K562 (cell line): ENCODE measurements around the gene ADPRHL1. TPM values are rescaled to one million over a fixed set of nuclear protein-coding genes. Genes with fewer than 3 reads are reported as not detected.
A peak's percentile ranks its signal among the peaks of the same experiment; 100 is the strongest.

ENCODE experiments used
- BHLHE40 ChIP-seq: IDR thresholded peaks from 2 replicates; pipeline ENCODE4 v1.6.1; 2011; ENCODE audit warnings: low read length, improper control_type of control experiment
- ELF1 ChIP-seq: fragments of 200-800 bp; sonication (Bioruptor generic); IDR thresholded peaks from 2 replicates; pipeline ENCODE4 v1.6.1; 2016; ENCODE audit warnings: missing genetic modification characterization, missing compliant biosample characterization
- ETV1 ChIP-seq: fragments of 450-650 bp; conservative IDR thresholded peaks from 2 replicates; pipeline ENCODE4 v1.6.1; 2016; ENCODE audit warnings: missing genetic modification characterization, control low read depth, low read depth, missing compliant biosample characterization
- ETV5 ChIP-seq: sonication (generic); formaldehyde crosslinking; IDR thresholded peaks from 2 replicates; pipeline ENCODE4 v1.4.0; 2020; ENCODE audit warnings: low read depth, mild to moderate bottlenecking, missing genetic modification reagents
- HDGF ChIP-seq: fragments of 450-650 bp; IDR thresholded peaks from 2 replicates; pipeline ENCODE4 v1.6.1; 2016
- HNRNPK ChIP-seq: fragments of 200-400 bp; formaldehyde crosslinking; IDR thresholded peaks from one replicate; pipeline ENCODE4 v1.6.1; 2018; ENCODE audit warnings: mild to moderate bottlenecking, low read depth, low read length; ENCODE audit not compliant: poor library complexity, severe bottlenecking
- MAZ ChIP-seq, 2 experiments: fragments of 450-650 bp in 1 of 2; sonication (generic) in 1 of 2; formaldehyde crosslinking; IDR thresholded peaks in 1 of 2; conservative IDR thresholded peaks in 1 of 2; 2 replicates each; pipeline versions ENCODE4 v1.4.0 to v1.5.0; 2020; ENCODE audit warnings: mild to moderate bottlenecking in 1 of 2, missing genetic modification reagents in 1 of 2
- NFE2L1 ChIP-seq: fragments of 450-650 bp; IDR thresholded peaks from 2 replicates; pipeline ENCODE4 v1.6.1; 2016; ENCODE audit warnings: missing genetic modification characterization, low read depth, mild to moderate bottlenecking, missing compliant biosample characterization, moderate library complexity, borderline replicate concordance
- RAD21 ChIP-seq, 2 experiments: fragments of 250-450 bp in 1 of 2; fragments of 450-650 bp in 1 of 2; sonication (Bioruptor Pico) in 1 of 2; formaldehyde crosslinking in 1 of 2; IDR thresholded peaks in 1 of 2; conservative IDR thresholded peaks in 1 of 2; 2 replicates each; pipeline versions ENCODE4 v1.4.0 to v1.8.0; 2020 to 2022; ENCODE audit warnings: mild to moderate bottlenecking in 2 of 2, moderate library complexity in 1 of 2
- RBM22 ChIP-seq: fragments of 200-400 bp; formaldehyde crosslinking; IDR thresholded peaks from 2 replicates; pipeline ENCODE4 v1.6.1; 2018; ENCODE audit warnings: low read length, low read depth; ENCODE audit not compliant: poor library complexity, severe bottlenecking
- XRCC4 ChIP-seq: IDR thresholded peaks from one replicate; pipeline ENCODE4 v1.6.1; 2011; ENCODE audit not compliant: insufficient read depth, insufficient read length; ENCODE audit errors: extremely low read depth
- ZFX ChIP-seq: sonication (generic); formaldehyde crosslinking; IDR thresholded peaks from 2 replicates; pipeline ENCODE4 v1.8.0; 2022; ENCODE audit warnings: mild to moderate bottlenecking, missing genetic modification reagents, moderate library complexity
- ZNF584 ChIP-seq: fragments of 200-800 bp; sonication (Bioruptor generic); IDR thresholded peaks from 2 replicates; pipeline ENCODE4 v1.6.1; 2016; ENCODE audit warnings: low read depth, mild to moderate bottlenecking, missing genetic modification characterization, missing compliant biosample characterization
- polyA plus RNA-seq, 8 experiments: library from polyadenylated mRNA; depleted of rRNA in 4 of 8; stranded (reverse) in 5 of 8; unstranded in 3 of 8; fragments of >200 nt; fragmentation: Nextera tagmentation in 2 of 8; fragmentation: Illumina TruSeq in 1 of 8; extraction: Ambion mirVana in 2 of 8; extraction: Trizol in 1 of 8; gene quantifications; 2 replicates each; pipeline versions ENCODE4 v1.2.1 to v1.2.3, GENCODE V29; 2011 to 2014; ENCODE audit warnings: inconsistent platforms in 1 of 8, missing spikeins in 1 of 8
- total RNA-seq, 7 experiments: library from RNA; depleted of rRNA in 6 of 7; stranded (reverse); fragments of >200 nt in 6 of 7; fragmentation: Illumina TruSeq in 2 of 7; extraction: Trizol in 2 of 7; gene quantifications; 2 replicates each; pipeline versions ENCODE4 v1.2.1 to v1.2.3, GENCODE V29; 2011 to 2021; ENCODE audit warnings: low replicate concordance in 1 of 7
- TF ChIP-seq, protein P1 (sequence below), 2 experiments: fragments of 200-800 bp in 1 of 2; sonication (Bioruptor generic) in 1 of 2; sonication (generic) in 1 of 2; formaldehyde crosslinking in 1 of 2; IDR thresholded peaks in 1 of 2; conservative IDR thresholded peaks in 1 of 2; 2 replicates each; pipeline versions ENCODE4 v1.5.0 to v1.6.1; 2016 to 2020; ENCODE audit warnings: missing compliant biosample characterization in 1 of 2, missing genetic modification characterization in 1 of 2, missing genetic modification reagents in 1 of 2
- TF ChIP-seq, protein P2 (sequence below): fragments of 250-450 bp; sonication (Bioruptor Pico); IDR thresholded peaks from 2 replicates; pipeline ENCODE4 v1.5.1; 2021; ENCODE audit warnings: mild to moderate bottlenecking
- TF ChIP-seq, protein P3 (sequence below): fragments of 200-800 bp; sonication (Bioruptor generic); IDR thresholded peaks from 2 replicates; pipeline ENCODE4 v1.6.1; 2017; ENCODE audit warnings: missing genetic modification characterization, missing compliant biosample characterization
- TF ChIP-seq, protein P4 (sequence below): fragments of 450-650 bp; IDR thresholded peaks from 2 replicates; pipeline ENCODE4 v1.6.1; 2016; ENCODE audit warnings: missing biosample characterization, missing genetic modification characterization
- TF ChIP-seq, protein P5 (sequence below): sonication (generic); formaldehyde crosslinking; IDR thresholded peaks from 2 replicates; pipeline ENCODE4 v1.8.0; 2022; ENCODE audit warnings: mild to moderate bottlenecking, missing genetic modification reagents

Gene ADPRHL1
- total and polyA plus RNA-seq, 9 of the 15 experiments (the other 6 are each of a cell fraction or from before 2014, with no cell fraction given), result 0.06 to 0.76 (median 0.37) TPM; not detected in 1

DNA sequence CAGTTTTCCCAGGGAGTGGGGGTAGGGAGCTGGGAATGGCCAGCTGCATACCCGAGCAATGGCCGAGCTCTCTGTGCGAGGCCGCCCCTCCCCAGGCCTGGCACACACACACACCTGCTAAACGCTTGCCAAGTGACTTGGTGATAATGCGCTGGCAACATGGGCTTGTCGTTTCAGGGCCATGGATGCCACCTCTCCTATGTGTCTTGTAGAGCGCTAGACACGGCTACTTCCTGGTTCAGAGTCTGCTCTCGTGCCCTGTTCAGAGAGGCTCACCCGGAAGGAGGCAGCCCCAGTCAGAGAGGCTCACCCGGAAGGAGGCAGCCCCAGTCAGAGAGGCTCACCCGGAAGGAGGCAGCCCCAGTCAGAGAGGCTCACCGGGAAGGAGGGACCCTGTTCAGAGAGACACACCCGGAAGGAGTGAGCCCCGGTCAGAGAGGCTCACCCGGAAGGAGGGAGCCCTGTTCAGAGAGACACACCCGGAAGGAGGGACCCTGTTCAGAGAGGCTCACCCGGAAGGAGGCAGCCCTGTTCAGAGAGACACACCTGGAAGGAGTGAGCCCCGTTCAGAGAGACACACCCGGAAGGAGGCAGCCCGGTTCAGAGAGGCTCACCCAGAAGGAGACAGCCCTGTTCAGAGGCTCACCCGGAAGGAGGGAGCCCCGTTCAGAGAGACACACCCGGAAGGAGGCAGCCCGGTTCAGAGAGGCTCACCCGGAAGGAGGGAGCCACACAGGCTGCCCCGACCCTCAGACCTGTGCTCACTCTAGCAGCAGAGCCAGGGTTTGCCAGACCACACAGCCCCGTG is 4.2 kb downstream of the ADPRHL1 start (continued):
- TF ChIP-seq, protein P1, sequence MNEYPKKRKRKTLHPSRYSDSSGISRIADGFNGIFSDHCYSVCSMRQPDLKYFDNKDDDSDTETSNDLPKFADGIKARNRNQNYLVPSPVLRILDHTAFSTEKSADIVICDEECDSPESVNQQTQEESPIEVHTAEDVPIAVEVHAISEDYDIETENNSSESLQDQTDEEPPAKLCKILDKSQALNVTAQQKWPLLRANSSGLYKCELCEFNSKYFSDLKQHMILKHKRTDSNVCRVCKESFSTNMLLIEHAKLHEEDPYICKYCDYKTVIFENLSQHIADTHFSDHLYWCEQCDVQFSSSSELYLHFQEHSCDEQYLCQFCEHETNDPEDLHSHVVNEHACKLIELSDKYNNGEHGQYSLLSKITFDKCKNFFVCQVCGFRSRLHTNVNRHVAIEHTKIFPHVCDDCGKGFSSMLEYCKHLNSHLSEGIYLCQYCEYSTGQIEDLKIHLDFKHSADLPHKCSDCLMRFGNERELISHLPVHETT (CRISPR knock-in tag; conservative IDR thresholded peaks at IDR 0.05 in 1 of 2, IDR thresholded peaks at IDR 0.05 in 1 of 2), result peak in 1 of 2 experiments; percentile 95; a peak in 2 of 4 replicates
- no peak for TF ChIP-seq NFE2L1 (tag)
- no peak for TF ChIP-seq RAD21 (CRISPR knock-in tag; conservative IDR thresholded peaks at IDR 0.05 in 1 of 2, IDR thresholded peaks at IDR 0.05 in 1 of 2)
- TF ChIP-seq, protein P2, sequence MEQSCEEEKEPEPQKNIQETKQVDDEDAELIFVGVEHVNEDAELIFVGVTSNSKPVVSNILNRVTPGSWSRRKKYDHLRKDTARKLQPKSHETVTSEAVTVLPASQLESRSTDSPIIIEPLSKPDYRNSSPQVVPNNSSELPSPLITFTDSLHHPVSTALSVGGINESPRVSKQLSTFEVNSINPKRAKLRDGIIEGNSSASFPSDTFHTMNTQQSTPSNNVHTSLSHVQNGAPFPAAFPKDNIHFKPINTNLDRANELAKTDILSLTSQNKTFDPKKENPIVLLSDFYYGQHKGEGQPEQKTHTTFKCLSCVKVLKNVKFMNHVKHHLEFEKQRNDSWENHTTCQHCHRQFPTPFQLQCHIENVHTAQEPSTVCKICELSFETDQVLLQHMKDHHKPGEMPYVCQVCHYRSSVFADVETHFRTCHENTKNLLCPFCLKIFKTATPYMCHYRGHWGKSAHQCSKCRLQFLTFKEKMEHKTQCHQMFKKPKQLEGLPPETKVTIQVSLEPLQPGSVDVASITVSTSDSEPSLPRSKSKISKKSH, result no peak
- peak; percentile 99 for TF ChIP-seq ETV1
- TF ChIP-seq BHLHE40, result peak; percentile 70
- TF ChIP-seq HNRNPK, result no peak
- peak; percentile 100 for TF ChIP-seq ELF1 (tag)
- TF ChIP-seq RBM22, result no peak
- TF ChIP-seq ETV5, result peak; percentile 99
- no peak for TF ChIP-seq HDGF
- TF ChIP-seq MAZ (CRISPR knock-in tag; conservative IDR thresholded peaks at IDR 0.05 in 1 of 2, IDR thresholded peaks at IDR 0.05 in 1 of 2), result peak in 1 of 2 experiments; percentile 45; a peak in 1 of 4 replicates
- no peak for TF ChIP-seq ZNF584 (CRISPR knock-in tag)
- TF ChIP-seq ZFX (CRISPR knock-in tag), result peak; percentile 85
- TF ChIP-seq, protein P3, sequence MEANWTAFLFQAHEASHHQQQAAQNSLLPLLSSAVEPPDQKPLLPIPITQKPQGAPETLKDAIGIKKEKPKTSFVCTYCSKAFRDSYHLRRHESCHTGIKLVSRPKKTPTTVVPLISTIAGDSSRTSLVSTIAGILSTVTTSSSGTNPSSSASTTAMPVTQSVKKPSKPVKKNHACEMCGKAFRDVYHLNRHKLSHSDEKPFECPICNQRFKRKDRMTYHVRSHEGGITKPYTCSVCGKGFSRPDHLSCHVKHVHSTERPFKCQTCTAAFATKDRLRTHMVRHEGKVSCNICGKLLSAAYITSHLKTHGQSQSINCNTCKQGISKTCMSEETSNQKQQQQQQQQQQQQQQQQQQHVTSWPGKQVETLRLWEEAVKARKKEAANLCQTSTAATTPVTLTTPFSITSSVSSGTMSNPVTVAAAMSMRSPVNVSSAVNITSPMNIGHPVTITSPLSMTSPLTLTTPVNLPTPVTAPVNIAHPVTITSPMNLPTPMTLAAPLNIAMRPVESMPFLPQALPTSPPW (CRISPR knock-in tag), result peak; percentile 70
- TF ChIP-seq, protein P4, sequence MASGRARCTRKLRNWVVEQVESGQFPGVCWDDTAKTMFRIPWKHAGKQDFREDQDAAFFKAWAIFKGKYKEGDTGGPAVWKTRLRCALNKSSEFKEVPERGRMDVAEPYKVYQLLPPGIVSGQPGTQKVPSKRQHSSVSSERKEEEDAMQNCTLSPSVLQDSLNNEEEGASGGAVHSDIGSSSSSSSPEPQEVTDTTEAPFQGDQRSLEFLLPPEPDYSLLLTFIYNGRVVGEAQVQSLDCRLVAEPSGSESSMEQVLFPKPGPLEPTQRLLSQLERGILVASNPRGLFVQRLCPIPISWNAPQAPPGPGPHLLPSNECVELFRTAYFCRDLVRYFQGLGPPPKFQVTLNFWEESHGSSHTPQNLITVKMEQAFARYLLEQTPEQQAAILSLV (tag), result no peak
- TF ChIP-seq, protein P5, sequence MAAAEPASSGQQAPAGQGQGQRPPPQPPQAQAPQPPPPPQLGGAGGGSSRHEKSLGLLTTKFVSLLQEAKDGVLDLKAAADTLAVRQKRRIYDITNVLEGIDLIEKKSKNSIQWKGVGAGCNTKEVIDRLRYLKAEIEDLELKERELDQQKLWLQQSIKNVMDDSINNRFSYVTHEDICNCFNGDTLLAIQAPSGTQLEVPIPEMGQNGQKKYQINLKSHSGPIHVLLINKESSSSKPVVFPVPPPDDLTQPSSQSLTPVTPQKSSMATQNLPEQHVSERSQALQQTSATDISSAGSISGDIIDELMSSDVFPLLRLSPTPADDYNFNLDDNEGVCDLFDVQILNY (CRISPR knock-in tag), result no peak
- no peak for TF ChIP-seq XRCC4
